Stomach (tissue), 4 donors: ENCODE measurements around the gene ANKHD1.

Source experiments
- EP300 ChIP-seq: sonication (generic); formaldehyde crosslinking; IDR thresholded peaks from one replicate; pipeline ENCODE4 v1.6.1; 2017; ENCODE audit warnings: antibody characterized with exemption
- POLR2A ChIP-seq, 4 donors: fragments of 450-650 bp; IDR thresholded peaks; one replicate each; pipeline ENCODE4 v1.6.1; 2016; ENCODE audit warnings: antibody characterized with exemption in 4 of 4, control low read depth in 2 of 4, mild to moderate bottlenecking in 1 of 4, moderate library complexity in 1 of 4
- TF ChIP-seq, protein P1 (sequence below), 7 experiments: fragments of 450-650 bp in 4 of 7; fragments of 200-600 bp in 3 of 7; sonication (generic) in 3 of 7; IDR thresholded peaks; one replicate each; pipeline ENCODE4 v1.5.1; 2016 to 2019; ENCODE audit warnings: antibody characterized with exemption in 7 of 7, control low read depth in 2 of 7, mild to moderate bottlenecking in 1 of 7

DNA sequence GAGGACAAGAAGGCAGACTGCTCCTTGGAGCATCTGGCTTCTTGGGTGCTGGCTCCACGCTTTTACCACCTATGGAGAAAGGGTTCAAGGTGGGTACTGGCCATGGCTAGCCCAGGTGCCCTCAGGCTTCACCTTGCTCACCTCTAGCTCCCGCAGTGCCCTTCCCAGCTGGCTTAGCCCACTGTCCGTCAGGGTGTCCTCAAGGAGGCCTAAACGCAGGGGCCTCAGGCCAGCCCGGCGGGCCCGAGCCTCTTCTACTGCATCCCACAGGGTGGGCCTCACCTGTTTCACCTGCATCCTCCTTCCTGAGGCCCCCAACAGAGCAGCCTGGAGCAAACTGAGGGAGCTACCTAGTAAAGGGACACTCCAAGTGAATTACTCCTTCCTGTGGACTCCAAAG is 172.1 kb downstream of the ANKHD1 start:
- TF ChIP-seq, protein P1, sequence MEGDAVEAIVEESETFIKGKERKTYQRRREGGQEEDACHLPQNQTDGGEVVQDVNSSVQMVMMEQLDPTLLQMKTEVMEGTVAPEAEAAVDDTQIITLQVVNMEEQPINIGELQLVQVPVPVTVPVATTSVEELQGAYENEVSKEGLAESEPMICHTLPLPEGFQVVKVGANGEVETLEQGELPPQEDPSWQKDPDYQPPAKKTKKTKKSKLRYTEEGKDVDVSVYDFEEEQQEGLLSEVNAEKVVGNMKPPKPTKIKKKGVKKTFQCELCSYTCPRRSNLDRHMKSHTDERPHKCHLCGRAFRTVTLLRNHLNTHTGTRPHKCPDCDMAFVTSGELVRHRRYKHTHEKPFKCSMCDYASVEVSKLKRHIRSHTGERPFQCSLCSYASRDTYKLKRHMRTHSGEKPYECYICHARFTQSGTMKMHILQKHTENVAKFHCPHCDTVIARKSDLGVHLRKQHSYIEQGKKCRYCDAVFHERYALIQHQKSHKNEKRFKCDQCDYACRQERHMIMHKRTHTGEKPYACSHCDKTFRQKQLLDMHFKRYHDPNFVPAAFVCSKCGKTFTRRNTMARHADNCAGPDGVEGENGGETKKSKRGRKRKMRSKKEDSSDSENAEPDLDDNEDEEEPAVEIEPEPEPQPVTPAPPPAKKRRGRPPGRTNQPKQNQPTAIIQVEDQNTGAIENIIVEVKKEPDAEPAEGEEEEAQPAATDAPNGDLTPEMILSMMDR (IDR thresholded peaks at IDR 0.05), result no peak
- no peak for TF ChIP-seq EP300
- no peak for TF ChIP-seq POLR2A (IDR thresholded peaks at IDR 0.05)
